Natural killer cell (primary cell): ENCODE data around the gene ME1. TPM values are rescaled to one million over a fixed set of nuclear protein-coding genes. Genes with fewer than 3 reads are reported as not detected.
"Not testable (repeated sequence)": the region's sequence is repeated elsewhere in the genome, so short reads cannot be mapped to it uniquely, and the experiment has no call there.

ENCODE experiments used
- ATAC-seq, 3 donors: fragments of 150-1000 bp in 2 of 3; fragments of 200-7000 bp in 1 of 3; cut with Tn5 transposase; 1 replicate in 1 of 3; 2 replicates in 2 of 3; pipeline ENCODE4 v1.10.0; 2021; ENCODE audit warnings: mild to moderate bottlenecking in 2 of 3, moderate library complexity in 2 of 3
- DNase-seq, 2 donors: peaks; one replicate each; pipeline versions ENCODE4 v3.0.0 to v3.0.0-alpha.2; 2013 to 2021; ENCODE audit warnings: mixed read lengths in 1 of 2
- H3K27ac ChIP-seq: one replicate; pipeline ENCODE4 v1.5.1; 2013; ENCODE audit warnings: mild to moderate bottlenecking, low read length
- H3K27me3 ChIP-seq: one replicate; pipeline ENCODE4 v1.6.1; 2013; ENCODE audit warnings: low read length; ENCODE audit not compliant: control insufficient read depth, insufficient read depth
- H3K36me3 ChIP-seq: one replicate; pipeline ENCODE4 v1.6.1; 2013; ENCODE audit warnings: low read length; ENCODE audit not compliant: control insufficient read depth, insufficient read depth
- H3K4me1 ChIP-seq: one replicate; pipeline ENCODE4 v1.6.1; 2013; ENCODE audit warnings: low read length; ENCODE audit not compliant: control insufficient read depth, insufficient read depth
- H3K4me3 ChIP-seq: one replicate; pipeline ENCODE4 v1.5.1; 2013; ENCODE audit warnings: low read length
- H3K9me3 ChIP-seq: one replicate; pipeline ENCODE4 v1.6.1; 2013; ENCODE audit warnings: low read length; ENCODE audit not compliant: control insufficient read depth, insufficient read depth
- H3K27ac Mint-ChIP-seq, 2 donors: one replicate each; pipeline ENCODE4 v1.8.0; 2022; ENCODE audit warnings: mild to moderate bottlenecking in 2 of 2, mixed read lengths in 2 of 2, moderate library complexity in 1 of 2
- H3K27me3 Mint-ChIP-seq, 2 donors: one replicate each; pipeline ENCODE4 v1.8.0; 2022; ENCODE audit warnings: low read depth in 2 of 2, mixed read lengths in 2 of 2
- H3K36me3 Mint-ChIP-seq: one replicate; pipeline ENCODE4 v1.8.0; 2022; ENCODE audit warnings: mixed read lengths
- H3K4me1 Mint-ChIP-seq, 2 donors: one replicate each; pipeline ENCODE4 v1.8.0; 2022; ENCODE audit warnings: mixed read lengths in 2 of 2
- H3K4me3 Mint-ChIP-seq: one replicate; pipeline ENCODE4 v1.8.0; 2022; ENCODE audit warnings: mild to moderate bottlenecking, moderate library complexity, mixed read lengths
- H3K9me3 Mint-ChIP-seq, 2 donors: one replicate each; pipeline ENCODE4 v1.8.0; 2022; ENCODE audit warnings: mixed read lengths in 2 of 2
- WGBS: methylation state at CpG from one replicate; pipeline ENCODE4 v1.1.7; 2013; ENCODE audit warnings: missing lambda C conversion rate; ENCODE audit not compliant: insufficient coverage; 5-methylcytosine and 5-hydroxymethylcytosine counted together
- intact Hi-C: fragments of 100-400 bp; cut with micrococcal nuclease; formaldehyde crosslinking; loops from one replicate; pipeline ENCODE4 v1.14.2; 2022
- total RNA-seq, 4 donors: library from RNA; stranded (reverse); fragments of 120-200 nt in 1 of 4; gene quantifications; one replicate each; pipeline versions ENCODE4 v1.2.3 to v1.2.4, GENCODE V29; 2013 to 2022
- TF ChIP-seq, protein P1 (sequence below): fragments of 200-600 bp; IDR thresholded peaks from one replicate; pipeline ENCODE4 v1.8.0; 2022; ENCODE audit warnings: antibody characterized with exemption

ME1 gene
- total RNA-seq, 3 donors from 2014 or later (not counting 1 experiment from before 2014, with no cell fraction given), result 0.14 to 0.32 TPM; not detected in 1

DNA sequence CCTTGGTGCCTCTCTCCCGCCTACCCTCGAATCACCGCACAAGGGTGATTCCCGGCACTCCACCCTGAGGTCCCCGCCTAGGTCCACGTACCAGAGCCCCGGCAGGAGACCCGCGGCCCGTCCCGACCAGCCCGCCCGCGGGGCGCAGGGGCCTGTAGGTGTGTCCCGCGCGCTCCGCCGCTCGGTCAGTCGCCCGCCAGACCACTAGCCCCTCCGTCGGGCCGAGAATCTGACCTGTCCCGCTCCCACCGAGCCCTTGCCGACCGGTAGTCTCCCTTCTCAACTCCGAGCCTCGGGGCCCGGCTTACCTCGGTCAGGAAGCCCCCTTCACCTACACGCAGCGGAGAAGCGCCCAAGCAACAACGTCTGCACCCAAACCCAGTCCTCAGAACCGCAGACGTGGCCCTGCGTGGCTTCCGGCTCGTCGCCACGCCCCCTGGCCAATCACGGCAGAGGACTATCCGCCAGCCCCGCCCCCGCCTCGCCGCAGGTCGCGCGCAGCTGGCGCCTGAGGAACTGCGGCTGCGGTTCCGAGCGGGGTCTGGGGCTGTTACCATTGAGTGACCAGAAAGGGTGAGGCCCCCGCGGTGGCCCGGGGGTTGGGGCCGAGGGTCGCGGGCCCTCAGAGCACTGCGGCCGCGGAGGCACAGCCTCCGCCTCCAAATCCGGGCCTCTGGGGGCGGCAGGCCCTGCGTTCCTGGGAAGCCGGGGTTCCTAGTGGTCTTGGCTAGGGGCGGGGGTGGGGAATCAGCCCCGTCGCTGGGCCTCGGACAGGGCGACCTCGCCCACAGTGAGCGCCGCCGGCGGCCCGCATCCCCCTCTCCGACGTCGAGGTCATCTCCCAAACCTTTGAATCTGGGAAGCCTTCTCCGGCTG lies 237.7 kb downstream of the ME1 start, which contains the start of the genes PGM3 and RWDD2A:
PGM3 (minus strand) TSS at position 395 of the 876 bp plus-strand sequence. CDS start 2,253 bp downstream, outside the sequence.
RWDD2A (plus strand) TSS at position 487 of the 876 bp plus-strand sequence. CDS start 1,095 bp downstream, outside the sequence.
- Mint-ChIP-seq H3K4me3 (peak within 1 kb of the TSS; percentile 99), H3K36me3 (no peaks in the 10 kb centered on the region), H3K27me3 (no peaks in the 10 kb centered on the region), H3K4me1 (peaks cover 18 to 20% of the 10 kb centered on the region in 2 donors), H3K27ac (peak within 1 kb of the TSS; percentile 90 to 99), H3K9me3 (no peaks in the 10 kb centered on the region)
- DNase-seq (peak; percentile 90 to 95), ATAC-seq (peak; percentile 97 to 98 (median 97))
- H3K4me3 ChIP-seq, result peak within 1 kb of the TSS; percentile 73
- H3K4me1 ChIP-seq, result peaks cover 19% of the 10 kb centered on the region
- TF ChIP-seq, protein P1, sequence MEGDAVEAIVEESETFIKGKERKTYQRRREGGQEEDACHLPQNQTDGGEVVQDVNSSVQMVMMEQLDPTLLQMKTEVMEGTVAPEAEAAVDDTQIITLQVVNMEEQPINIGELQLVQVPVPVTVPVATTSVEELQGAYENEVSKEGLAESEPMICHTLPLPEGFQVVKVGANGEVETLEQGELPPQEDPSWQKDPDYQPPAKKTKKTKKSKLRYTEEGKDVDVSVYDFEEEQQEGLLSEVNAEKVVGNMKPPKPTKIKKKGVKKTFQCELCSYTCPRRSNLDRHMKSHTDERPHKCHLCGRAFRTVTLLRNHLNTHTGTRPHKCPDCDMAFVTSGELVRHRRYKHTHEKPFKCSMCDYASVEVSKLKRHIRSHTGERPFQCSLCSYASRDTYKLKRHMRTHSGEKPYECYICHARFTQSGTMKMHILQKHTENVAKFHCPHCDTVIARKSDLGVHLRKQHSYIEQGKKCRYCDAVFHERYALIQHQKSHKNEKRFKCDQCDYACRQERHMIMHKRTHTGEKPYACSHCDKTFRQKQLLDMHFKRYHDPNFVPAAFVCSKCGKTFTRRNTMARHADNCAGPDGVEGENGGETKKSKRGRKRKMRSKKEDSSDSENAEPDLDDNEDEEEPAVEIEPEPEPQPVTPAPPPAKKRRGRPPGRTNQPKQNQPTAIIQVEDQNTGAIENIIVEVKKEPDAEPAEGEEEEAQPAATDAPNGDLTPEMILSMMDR, result no peak
- H3K36me3 ChIP-seq, result no peaks in the 10 kb centered on the region
- intact Hi-C loops, result loop anchor here (1.0 kb wide), 2 partner anchors 126 to 945 kb away; partner anchors contain the start of gene DOP1A
- H3K27me3 ChIP-seq, result no peaks in the 10 kb centered on the region
- H3K27ac ChIP-seq, result peak within 1 kb of the TSS; percentile 48
- WGBS, result under 1% methylated on average over 88 of the region's 88 CpGs
- no peaks in the 10 kb centered on the region for H3K9me3 ChIP-seq

- no peaks in the 10 kb centered on the region for H3K9me3 Mint-ChIP-seq
- peak overlapping the region; percentile 99 for H3K4me3 Mint-ChIP-seq
- intact Hi-C loops, result no loop called here
- Histone ChIP-seq H3K4me3 (peak overlapping the region; percentile 73), H3K27ac (peak overlapping the region; percentile 48), H3K27me3 (no peaks in the 10 kb centered on the region), H3K36me3 (no peaks in the 10 kb centered on the region), H3K4me1 (peaks cover 19% of the 10 kb centered on the region), H3K9me3 (no peaks in the 10 kb centered on the region)
- TF ChIP-seq, protein P1, result no peak
- peak overlapping the region; percentile 90 to 99 for H3K27ac Mint-ChIP-seq
- WGBS, result 3% methylated on average over 4 of the region's 4 CpGs
- ATAC-seq (no peak), DNase-seq (no peak)
- H3K4me1 Mint-ChIP-seq, result peaks cover 18 to 20% of the 10 kb centered on the region in 2 donors
- no peaks in the 10 kb centered on the region for H3K27me3 Mint-ChIP-seq
- no peaks in the 10 kb centered on the region for H3K36me3 Mint-ChIP-seq
Observed at GRCh38 chr6:83192456-83192855, 238.4 kb downstream of the ME1 start.

GRCh38 chr6:83191974-83192373 lies 238.9 kb downstream of the ME1 start:
- Mint-ChIP-seq H3K4me1 (peaks cover 18 to 20% of the 10 kb centered on the region in 2 donors), H3K27ac (peak overlapping the region; percentile 90 to 99)

GRCh38 chr6:83190626-83191025 lies 240.2 kb downstream of the ME1 start:
- DNase-seq, result no peak
- peak overlapping the region; percentile 50 for H3K4me3 Mint-ChIP-seq

More at GRCh38 chr6:83191974-83192373, 238.9 kb downstream of the ME1 start:
- H3K36me3 Mint-ChIP-seq, H3K9me3 Mint-ChIP-seq, H3K27ac ChIP-seq, H3K9me3 ChIP-seq, ATAC-seq, H3K36me3 ChIP-seq, H3K27me3 Mint-ChIP-seq, H3K4me3 ChIP-seq, intact Hi-C loops, DNase-seq, H3K27me3 ChIP-seq: not testable (repeated sequence)
- peaks cover 19% of the 10 kb centered on the region for H3K4me1 ChIP-seq
- peak overlapping the region; percentile 99 for H3K4me3 Mint-ChIP-seq
- WGBS, result 91% methylated on average over 18 of the region's 18 CpGs

More at GRCh38 chr6:83190626-83191025, 240.2 kb downstream of the ME1 start:
- Mint-ChIP-seq H3K36me3 (no peaks in the 10 kb centered on the region), H3K9me3 (no peaks in the 10 kb centered on the region), H3K27ac (no peak overlapping the region), H3K4me1 (peaks cover 18 to 20% of the 10 kb centered on the region in 2 donors), H3K27me3 (no peaks in the 10 kb centered on the region)
- Histone ChIP-seq H3K9me3 (no peaks in the 10 kb centered on the region), H3K4me1 (peaks cover 19% of the 10 kb centered on the region), H3K27ac (no peak overlapping the region), H3K4me3 (no peak overlapping the region), H3K36me3 (peaks cover 7% of the 10 kb centered on the region), H3K27me3 (no peaks in the 10 kb centered on the region)
- ATAC-seq, result no peak
- 98% methylated on average over 6 of the region's 6 CpGs for WGBS
- TF ChIP-seq, protein P1, result no peak
- intact Hi-C loops, result no loop called here
